Measurements from ENCODE around the gene DARS1.

DARS1 gene

GRCh38 chr2:135909976-135910375, 75.5 kb downstream of the DARS1 start:
- no peaks in the 10 kb centered on the region for H3K79me2 ChIP-seq (ENCODE audit: insufficient read depth, low read length)
- no peak overlapping the region for H3K4me3 ChIP-seq (ENCODE audit: low read length, poor library complexity, severe bottlenecking)
- no peaks in the 10 kb centered on the region for H3K9me3 ChIP-seq (ENCODE audit: insufficient read depth, low read depth, low read length)
- peaks cover 74% of the 10 kb centered on the region for H3K36me3 ChIP-seq (ENCODE audit: insufficient read depth, low read length)
- H3K9ac ChIP-seq (ENCODE audit: low read depth, low read length, poor library complexity, severe bottlenecking) = no peak overlapping the region
- no peak for TF ChIP-seq CTCF (conservative IDR thresholded peaks at IDR 0.05; ENCODE audit: low read length)
- TF ChIP-seq EZH2phosphoT487 (IDR thresholded peaks at IDR 0.05; ENCODE audit: borderline replicate concordance) = no peak
- H3K4me2 ChIP-seq (ENCODE audit: low read depth, low read length, poor library complexity, severe bottlenecking) = no peak overlapping the region
- 0 out of 2 replicates have a peak, but pooled peaks cover 2% of the 10 kb centered on the region for H3F3A ChIP-seq (ENCODE audit: low read depth)
- no peaks in the 10 kb centered on the region for H3K9me2 ChIP-seq (replicated peaks; ENCODE audit: low read depth, low read length)
- no peaks in the 10 kb centered on the region for H4K20me1 ChIP-seq (ENCODE audit: insufficient read depth, low read length, poor library complexity, severe bottlenecking)
- no peak overlapping the region for H2AFZ ChIP-seq (ENCODE audit: low read length)
- H3K4me1 ChIP-seq (ENCODE audit: insufficient read depth, low read length, poor library complexity, severe bottlenecking) = no peaks in the 10 kb centered on the region
- no peaks in the 10 kb centered on the region for H3K27me3 ChIP-seq (ENCODE audit: insufficient read depth, low read length, poor library complexity, severe bottlenecking)

- Histone ChIP-seq H3K4me3 (ENCODE audit: low read length, poor library complexity, severe bottlenecking) (no peak overlapping the region), H3K9me2 (replicated peaks; ENCODE audit: low read depth, low read length) (no peaks in the 10 kb centered on the region), H3K4me2 (ENCODE audit: low read depth, low read length, poor library complexity, severe bottlenecking) (no peak overlapping the region), H3K4me1 (ENCODE audit: insufficient read depth, low read length, poor library complexity, severe bottlenecking) (no peaks in the 10 kb centered on the region), H3K27me3 (ENCODE audit: insufficient read depth, low read length, poor library complexity, severe bottlenecking) (no peaks in the 10 kb centered on the region), H3K9ac (ENCODE audit: low read depth, low read length, poor library complexity, severe bottlenecking) (no peak overlapping the region), H3K36me3 (ENCODE audit: insufficient read depth, low read length) (peaks cover 48% of the 10 kb centered on the region), H4K20me1 (ENCODE audit: insufficient read depth, low read length, poor library complexity, severe bottlenecking) (no peaks in the 10 kb centered on the region), H3K79me2 (ENCODE audit: insufficient read depth, low read length) (no peaks in the 10 kb centered on the region), H3F3A (ENCODE audit: low read depth) (0 out of 2 replicates have a peak, but pooled peaks cover 2% of the 10 kb centered on the region), H3K9me3 (ENCODE audit: insufficient read depth, low read depth, low read length) (no peaks in the 10 kb centered on the region), H2AFZ (ENCODE audit: low read length) (no peak overlapping the region)
- TF ChIP-seq EZH2phosphoT487 (IDR thresholded peaks at IDR 0.05; ENCODE audit: borderline replicate concordance) = no peak
- TF ChIP-seq CTCF (conservative IDR thresholded peaks at IDR 0.05; ENCODE audit: low read length) = no peak
Measured at GRCh38 chr2:135905679-135906078, 79.7 kb downstream of the DARS1 start.

GRCh38 chr2:135904341-135904989, 81.0 kb downstream of the DARS1 start:
- Histone ChIP-seq H3K9ac (ENCODE audit: low read depth, low read length, poor library complexity, severe bottlenecking) (no peak overlapping the region), H3K9me3 (ENCODE audit: insufficient read depth, low read depth, low read length) (no peaks in the 10 kb centered on the region), H3K9me2 (replicated peaks; ENCODE audit: low read depth, low read length) (no peaks in the 10 kb centered on the region), H3K4me2 (ENCODE audit: low read depth, low read length, poor library complexity, severe bottlenecking) (no peak overlapping the region), H2AFZ (ENCODE audit: low read length) (no peak overlapping the region), H3F3A (ENCODE audit: low read depth) (0 out of 2 replicates have a peak, but pooled peaks cover 2% of the 10 kb centered on the region), H3K4me1 (ENCODE audit: insufficient read depth, low read length, poor library complexity, severe bottlenecking) (no peaks in the 10 kb centered on the region), H3K27me3 (ENCODE audit: insufficient read depth, low read length, poor library complexity, severe bottlenecking) (no peaks in the 10 kb centered on the region), H3K79me2 (ENCODE audit: insufficient read depth, low read length) (no peaks in the 10 kb centered on the region), H3K4me3 (ENCODE audit: low read length, poor library complexity, severe bottlenecking) (no peak overlapping the region), H4K20me1 (ENCODE audit: insufficient read depth, low read length, poor library complexity, severe bottlenecking) (no peaks in the 10 kb centered on the region), H3K36me3 (ENCODE audit: insufficient read depth, low read length) (peaks cover 36% of the 10 kb centered on the region; the same call in 1 of the 2 replicates)
- no peak for TF ChIP-seq EZH2phosphoT487 (IDR thresholded peaks at IDR 0.05; ENCODE audit: borderline replicate concordance)
- TF ChIP-seq CTCF (conservative IDR thresholded peaks at IDR 0.05; ENCODE audit: low read length) = no peak
